Rectal smooth muscle tissue (tissue), 1 donor: ENCODE results near the gene GNAS.

ENCODE experiments used
- H3K27ac ChIP-seq: one replicate; pipeline ENCODE4 v1.7.0; 2013; ENCODE audit warnings: low read depth, low read length, inconsistent platforms
- H3K27me3 ChIP-seq: one replicate; pipeline ENCODE4 v1.7.0; 2013; ENCODE audit warnings: low read length; ENCODE audit not compliant: control insufficient read depth, insufficient read depth
- H3K36me3 ChIP-seq: one replicate; pipeline ENCODE4 v1.7.0; 2013; ENCODE audit warnings: low read length; ENCODE audit not compliant: control insufficient read depth, insufficient read depth
- H3K4me1 ChIP-seq: one replicate; pipeline ENCODE4 v1.7.0; 2013; ENCODE audit warnings: low read length; ENCODE audit not compliant: control insufficient read depth, insufficient read depth
- H3K4me3 ChIP-seq: one replicate; pipeline ENCODE4 v1.7.0; 2013; ENCODE audit warnings: low read length
- H3K9ac ChIP-seq: one replicate; pipeline ENCODE4 v1.7.0; 2013; ENCODE audit warnings: low read length

The GNAS gene

DNA sequence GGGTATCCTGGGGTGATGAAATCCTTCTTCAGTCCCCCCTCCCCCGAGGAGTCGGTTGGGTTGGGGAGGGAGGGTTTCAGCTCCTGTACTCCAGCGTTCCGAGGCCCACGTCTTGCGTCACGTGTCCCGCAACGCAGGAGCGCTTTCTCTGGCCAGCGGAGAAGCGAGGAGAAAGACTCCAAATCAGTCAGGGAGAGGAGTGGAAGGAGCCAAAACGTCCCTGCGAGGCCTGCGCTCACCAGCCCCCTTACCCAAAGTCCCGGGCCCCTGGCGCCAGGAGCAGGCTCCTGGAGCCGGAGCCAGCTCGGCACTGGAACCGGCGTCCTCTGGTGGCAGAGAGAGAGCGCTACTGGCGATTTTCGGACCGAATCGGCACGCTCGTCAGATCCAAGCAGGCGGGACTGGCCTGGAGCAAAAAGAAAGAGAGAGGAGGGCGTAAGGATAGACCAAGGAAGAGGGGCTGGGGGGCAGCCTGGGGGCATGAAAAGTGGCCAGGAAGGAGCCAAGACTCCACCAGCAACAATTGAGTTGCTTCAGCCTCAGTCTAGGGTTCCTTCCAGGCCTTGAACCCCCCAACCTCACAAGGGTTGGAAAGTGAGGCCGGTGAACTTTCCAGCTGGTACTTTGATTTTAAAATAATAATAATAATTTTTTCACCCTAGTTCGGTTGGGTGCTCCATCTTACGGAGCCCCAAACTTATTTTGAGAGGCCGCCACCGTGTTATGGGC, at the start of gene GNAS:
GNAS (plus strand) TSS at position 174 of the 729 bp plus-strand sequence.
- Histone ChIP-seq H3K36me3 (no peaks in the 10 kb centered on the region), H3K9ac (no peak within 1 kb of the TSS), H3K4me3 (peak within 1 kb of the TSS; percentile 59), H3K27ac (no peak within 1 kb of the TSS), H3K4me1 (no peaks in the 10 kb centered on the region), H3K27me3 (peaks cover 15% of the 10 kb centered on the region)

DNA sequence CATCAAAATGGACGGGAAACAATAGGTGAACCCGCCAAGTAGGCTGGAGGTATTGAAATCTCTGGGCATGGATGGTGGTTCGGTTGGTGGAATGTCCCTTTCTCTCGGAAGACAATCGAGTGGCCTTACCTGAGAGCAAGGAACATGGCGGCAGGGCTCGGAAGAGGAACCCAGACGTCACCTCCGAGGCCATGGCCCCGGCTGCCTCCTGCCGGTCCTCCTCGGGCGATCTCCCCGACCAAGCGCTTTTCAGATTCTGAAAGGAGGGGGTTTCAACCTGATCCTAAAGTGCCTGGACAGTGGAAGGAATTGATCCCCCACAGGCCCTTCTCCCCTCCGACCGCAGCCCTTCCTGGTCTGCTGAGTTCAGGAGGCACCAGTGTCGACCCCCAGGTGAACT, 49.0 kb upstream of the GNAS start:
- Histone ChIP-seq H3K27me3 (no peaks in the 10 kb centered on the region), H3K4me3 (no peak overlapping the region), H3K9ac (no peak overlapping the region), H3K4me1 (no peaks in the 10 kb centered on the region), H3K27ac (no peak overlapping the region), H3K36me3 (no peaks in the 10 kb centered on the region)

DNA sequence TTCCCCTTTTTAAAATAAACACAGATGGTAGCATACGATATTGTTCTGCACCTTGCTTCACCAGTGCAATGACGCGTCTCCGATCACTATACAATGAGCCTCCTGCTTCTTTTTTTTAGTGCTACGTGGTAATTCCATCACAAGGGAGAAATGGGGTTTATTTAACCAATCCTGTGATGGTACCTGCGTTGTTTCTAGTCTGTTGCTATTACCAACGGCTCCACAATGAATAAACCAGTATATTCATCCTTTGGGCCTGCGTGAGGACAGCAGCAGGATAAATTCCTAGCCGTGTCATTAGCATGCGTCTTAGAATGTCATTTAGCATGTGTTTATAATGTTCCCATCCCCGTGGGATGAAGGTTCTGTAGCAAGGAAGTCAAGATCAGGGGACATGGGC, 44.7 kb upstream of the GNAS start:
- Histone ChIP-seq H3K36me3 (no peaks in the 10 kb centered on the region), H3K27me3 (no peaks in the 10 kb centered on the region), H3K27ac (no peak overlapping the region), H3K9ac (no peak overlapping the region), H3K4me3 (no peak overlapping the region), H3K4me1 (no peaks in the 10 kb centered on the region)

DNA sequence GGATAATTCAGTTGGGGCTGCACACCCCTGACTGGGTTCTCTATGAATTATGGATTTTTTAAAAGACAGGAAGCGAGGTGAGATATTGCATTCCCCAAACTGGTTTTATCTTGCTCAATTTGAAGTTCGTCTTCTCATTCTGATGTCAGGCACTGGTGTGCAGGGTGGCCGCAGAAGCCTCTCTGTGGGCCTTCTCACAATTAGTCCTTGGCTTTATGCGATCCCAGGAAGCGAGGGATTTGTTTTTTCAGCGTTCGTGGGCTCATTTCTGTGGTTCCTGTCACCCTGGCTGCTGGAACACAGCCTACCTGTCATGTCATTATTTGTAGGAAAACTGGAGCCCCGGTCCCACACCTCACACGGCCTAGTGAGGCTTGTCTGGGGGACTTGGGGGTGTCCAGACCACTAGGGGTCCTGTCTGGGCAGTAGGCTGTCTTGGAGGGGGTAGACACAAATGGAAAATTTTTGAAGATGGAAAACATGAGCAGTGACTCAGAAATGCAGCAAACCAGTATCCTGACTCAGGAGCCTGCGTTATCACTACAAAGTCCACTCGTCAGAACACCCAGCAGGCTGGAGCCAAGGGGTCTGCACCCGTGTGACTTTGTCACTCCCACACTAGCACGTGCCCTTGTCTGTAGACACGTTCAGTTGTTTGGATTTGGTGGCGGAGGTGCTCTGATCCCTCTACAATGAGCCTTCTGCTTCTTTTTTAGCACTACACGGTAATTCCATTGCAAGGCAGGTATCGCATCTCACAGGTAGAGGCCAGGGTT, 44.1 kb upstream of the GNAS start:
- Histone ChIP-seq H3K9ac (no peak overlapping the region), H3K27ac (no peak overlapping the region), H3K27me3 (no peaks in the 10 kb centered on the region), H3K36me3 (no peaks in the 10 kb centered on the region), H3K4me1 (no peaks in the 10 kb centered on the region), H3K4me3 (no peak overlapping the region)

DNA sequence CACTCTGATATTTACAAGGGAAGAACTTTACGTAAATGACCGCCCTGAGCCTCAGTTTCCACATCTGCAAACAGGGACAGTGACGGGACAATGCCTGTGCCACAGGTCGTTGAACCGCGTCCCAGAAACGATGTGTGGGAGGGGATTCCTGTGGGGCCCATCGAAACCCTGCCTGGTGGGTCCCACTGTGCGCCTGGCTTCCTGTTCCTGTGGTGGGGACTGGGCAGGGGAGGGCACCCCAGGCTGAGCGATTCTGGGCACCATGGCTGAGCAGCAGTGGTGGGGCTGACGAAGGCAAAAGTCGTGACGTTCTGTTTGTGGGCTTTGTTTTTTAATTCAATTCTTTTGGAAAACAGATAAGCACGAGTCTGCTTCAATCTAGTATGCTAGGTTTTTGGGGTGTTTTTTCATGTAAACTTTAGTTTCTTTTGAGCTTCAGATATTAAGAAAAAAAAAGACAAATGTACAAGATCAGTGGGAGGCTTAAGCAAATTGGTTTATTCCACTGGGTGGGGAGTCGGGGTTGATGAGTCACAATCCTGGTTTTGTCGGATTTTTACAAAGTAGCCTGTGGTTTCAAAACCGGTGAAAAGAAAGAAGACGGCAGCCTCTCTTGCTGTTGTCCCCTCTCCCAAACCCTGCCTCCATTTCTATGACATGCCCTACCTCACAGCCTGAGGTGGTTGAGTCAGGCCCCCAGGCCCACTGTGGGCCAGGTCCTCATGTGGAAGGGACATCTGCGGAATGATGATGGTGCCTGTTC, 42.2 kb upstream of the GNAS start:
- H3K27ac ChIP-seq: no peak overlapping the region
- H3K9ac ChIP-seq: no peak overlapping the region
- no peaks in the 10 kb centered on the region for H3K36me3 ChIP-seq
- H3K27me3 ChIP-seq: no peaks in the 10 kb centered on the region
- H3K4me3 ChIP-seq: no peak overlapping the region
- no peaks in the 10 kb centered on the region for H3K4me1 ChIP-seq

DNA sequence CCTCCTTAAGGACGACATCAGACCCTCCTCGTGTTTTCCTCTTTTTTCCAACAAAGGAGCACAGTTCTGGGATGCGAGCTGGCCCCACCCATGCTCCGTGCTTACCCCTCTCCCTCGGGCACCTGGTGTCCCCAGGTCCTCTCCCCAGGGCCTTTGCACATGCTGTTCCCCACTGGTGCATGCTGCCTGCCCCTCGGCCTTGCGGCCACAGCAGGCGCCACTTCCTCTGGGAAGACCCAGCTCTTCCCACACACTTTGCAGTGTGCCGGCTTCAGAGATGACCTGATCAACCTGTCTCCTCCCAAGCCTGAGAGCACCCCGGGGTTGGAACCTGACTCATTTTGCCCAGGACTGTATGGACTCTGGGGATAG, 41.7 kb upstream of the GNAS start:
- no peak overlapping the region for H3K27ac ChIP-seq
- no peaks in the 10 kb centered on the region for H3K36me3 ChIP-seq
- no peak overlapping the region for H3K4me3 ChIP-seq
- no peaks in the 10 kb centered on the region for H3K4me1 ChIP-seq
- no peak overlapping the region for H3K9ac ChIP-seq
- H3K27me3 ChIP-seq: no peaks in the 10 kb centered on the region

DNA sequence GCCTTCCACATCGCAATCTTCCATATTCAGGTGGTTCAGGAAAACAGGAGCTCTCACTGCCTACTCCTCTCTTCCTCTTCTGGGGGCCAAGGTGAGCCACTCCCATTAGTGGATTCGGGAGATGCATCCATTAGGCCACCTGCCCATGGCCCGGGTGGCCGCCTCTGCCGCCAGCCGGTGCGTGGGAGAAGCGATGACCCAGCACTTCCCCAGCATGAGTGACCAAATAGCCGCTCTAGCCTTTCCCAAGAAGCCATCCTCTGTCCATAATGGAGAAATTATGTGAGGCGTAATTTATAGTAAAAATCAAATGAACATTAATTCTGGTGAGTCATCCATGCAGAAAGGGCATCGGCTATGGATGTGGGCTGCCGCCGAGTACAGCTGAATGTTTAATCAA, 41.2 kb upstream of the GNAS start:
- Histone ChIP-seq H3K4me1 (no peaks in the 10 kb centered on the region), H3K4me3 (no peak overlapping the region), H3K9ac (no peak overlapping the region), H3K27me3 (no peaks in the 10 kb centered on the region), H3K36me3 (no peaks in the 10 kb centered on the region), H3K27ac (no peak overlapping the region)

DNA sequence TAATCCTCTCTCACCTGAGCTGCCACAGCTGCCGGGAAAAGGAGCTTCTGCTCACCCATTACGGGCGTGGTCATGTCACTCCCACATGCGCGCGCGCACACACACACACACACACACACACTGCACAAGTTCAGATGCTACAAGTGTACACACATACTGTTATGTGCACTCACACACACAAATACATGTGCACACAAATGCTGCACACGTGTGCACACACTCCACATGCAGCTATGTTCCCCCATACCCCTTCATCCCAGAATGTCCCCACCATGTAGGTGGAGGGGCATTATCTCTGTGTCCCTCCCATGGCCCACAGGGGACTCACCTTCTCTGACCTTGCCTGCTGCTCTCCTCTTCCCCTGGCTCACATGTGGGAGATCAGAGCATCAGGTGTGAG, 39.1 kb upstream of the GNAS start:
- Histone ChIP-seq H3K4me1 (no peaks in the 10 kb centered on the region), H3K36me3 (no peaks in the 10 kb centered on the region), H3K27me3 (no peaks in the 10 kb centered on the region), H3K4me3 (no peak overlapping the region), H3K27ac (no peak overlapping the region), H3K9ac (no peak overlapping the region)

DNA sequence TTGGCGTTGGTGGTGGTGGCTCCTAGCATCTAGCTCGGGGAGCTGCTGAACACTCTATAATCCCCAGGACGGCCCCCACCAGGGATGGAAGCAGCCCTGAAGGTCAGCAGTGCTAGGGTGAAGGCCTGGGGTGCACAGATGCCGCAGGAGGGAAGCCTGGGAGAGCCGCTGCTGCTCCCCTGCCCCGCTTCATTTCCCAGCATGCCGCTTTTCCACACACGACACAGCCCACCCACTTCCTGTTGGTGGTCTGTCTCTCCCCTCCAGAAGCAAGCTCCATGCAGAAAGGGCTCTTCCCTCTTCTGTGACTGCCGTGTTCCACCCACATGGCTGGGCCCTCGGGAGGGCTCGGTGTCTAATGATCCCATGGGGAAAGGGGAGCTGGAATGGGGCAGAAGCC, 37.1 kb upstream of the GNAS start:
- H3K9ac ChIP-seq: no peak overlapping the region
- no peaks in the 10 kb centered on the region for H3K36me3 ChIP-seq
- no peak overlapping the region for H3K4me3 ChIP-seq
- no peaks in the 10 kb centered on the region for H3K27me3 ChIP-seq
- no peak overlapping the region for H3K27ac ChIP-seq
- no peaks in the 10 kb centered on the region for H3K4me1 ChIP-seq

DNA sequence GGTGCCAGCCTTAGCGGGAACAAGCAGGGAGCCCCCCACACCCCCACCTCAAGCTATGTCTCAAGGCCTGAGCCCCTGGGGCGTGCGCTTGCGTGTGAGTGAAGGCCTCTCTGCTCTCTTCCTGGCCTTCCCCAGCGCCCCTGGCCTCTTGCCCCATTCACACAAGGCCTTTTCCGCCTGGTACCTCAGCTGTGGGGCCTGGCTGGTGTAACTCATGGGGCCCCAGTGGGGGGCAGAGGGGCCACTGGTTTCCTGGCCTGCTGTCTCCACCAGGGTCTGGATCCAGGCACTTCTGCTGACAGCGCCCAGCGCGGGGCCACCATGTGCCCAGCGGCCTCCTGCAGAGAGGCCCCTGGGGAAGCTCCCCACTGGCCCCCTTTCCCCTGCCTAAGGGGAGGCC, 36.5 kb upstream of the GNAS start:
- Histone ChIP-seq H3K27ac (no peak overlapping the region), H3K9ac (no peak overlapping the region), H3K36me3 (no peaks in the 10 kb centered on the region), H3K4me3 (no peak overlapping the region), H3K27me3 (no peaks in the 10 kb centered on the region), H3K4me1 (no peaks in the 10 kb centered on the region)

DNA sequence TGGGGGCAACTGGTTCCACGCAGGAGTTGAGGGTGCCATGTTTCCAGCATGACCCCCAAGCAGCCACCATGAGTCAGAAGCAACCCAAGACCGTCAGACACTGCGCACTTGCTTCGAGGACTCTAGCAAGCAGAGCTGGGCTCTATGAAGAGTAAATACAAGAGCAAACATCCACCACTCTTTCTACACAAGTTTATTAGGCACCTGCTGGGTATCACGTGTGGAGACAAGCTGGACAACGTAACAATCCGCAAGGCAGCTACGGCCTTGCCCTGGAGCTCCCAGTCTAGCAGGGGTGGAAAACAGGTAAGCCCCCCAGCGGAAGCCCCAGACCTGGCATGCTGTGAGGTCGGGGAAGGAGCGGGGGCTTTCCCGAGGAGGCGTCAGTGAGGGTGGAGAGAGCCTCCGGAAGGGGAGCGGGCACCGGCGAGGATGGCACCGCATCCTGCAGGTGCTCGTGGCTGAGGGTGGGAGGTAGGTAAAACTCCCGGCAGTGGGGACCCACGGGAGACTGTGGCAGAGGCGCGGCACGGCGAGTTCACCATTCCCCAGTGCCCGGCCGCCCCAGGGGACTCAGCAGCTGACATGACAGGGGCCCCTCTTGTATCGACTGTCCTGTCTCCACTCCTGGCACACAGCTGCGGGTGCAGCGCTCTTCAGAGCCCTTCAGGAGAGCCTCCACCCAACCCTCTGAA, 35.4 kb upstream of the GNAS start:
- H3K36me3 ChIP-seq: no peaks in the 10 kb centered on the region
- H3K27ac ChIP-seq: no peak overlapping the region
- H3K27me3 ChIP-seq: no peaks in the 10 kb centered on the region
- no peak overlapping the region for H3K9ac ChIP-seq
- no peak overlapping the region for H3K4me3 ChIP-seq
- H3K4me1 ChIP-seq: no peaks in the 10 kb centered on the region

DNA sequence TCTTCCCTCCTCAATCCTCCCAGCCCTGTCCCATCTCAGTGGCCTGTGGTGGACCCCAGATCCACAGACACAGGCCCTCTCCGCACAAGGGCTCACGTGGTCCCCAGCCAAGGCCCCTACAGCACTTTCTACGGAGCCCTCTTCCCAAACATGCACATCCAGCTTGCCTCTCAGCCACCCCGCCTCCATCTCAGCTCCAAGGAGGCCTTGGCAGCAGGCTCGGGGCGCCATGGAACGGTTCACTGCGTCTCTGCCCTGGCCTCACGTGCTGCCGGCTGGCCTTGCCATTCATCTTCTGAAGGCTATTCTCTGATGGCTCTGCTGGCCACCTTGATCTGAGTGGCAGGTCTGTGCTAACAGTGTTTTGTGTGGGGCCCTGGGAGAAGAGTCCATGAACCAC, 34.8 kb upstream of the GNAS start:
- Histone ChIP-seq H3K4me1 (no peaks in the 10 kb centered on the region), H3K27me3 (no peaks in the 10 kb centered on the region), H3K36me3 (no peaks in the 10 kb centered on the region), H3K27ac (no peak overlapping the region), H3K9ac (no peak overlapping the region), H3K4me3 (no peak overlapping the region)
